HG02623 (cell line): ENCODE measurements around the gene EPHA5.

Source experiments
- ATAC-seq: cut with Tn5 transposase; IDR thresholded peaks from one replicate; pipeline ENCODE4 v1.9.1; 2021; ENCODE audit warnings: moderate library complexity; ENCODE audit not compliant: unreplicated experiment

The EPHA5 gene

GRCh38 chr4:65670331-65671031 lies at the start of gene EPHA5:
Gene EPHA5, minus strand, starts transcription at chr4:65670489. Its CDS starts 747 bp downstream, at chr4:65669742.
- no peak for ATAC-seq

- ATAC-seq = no peak
These were observed 49.3 kb upstream of the EPHA5 start for GRCh38 chr4:65719635-65720034.

- no peak for ATAC-seq
These were observed 28.3 kb upstream of the EPHA5 start for GRCh38 chr4:65698631-65699030.

- ATAC-seq = no peak
These were observed 26.1 kb upstream of the EPHA5 start for GRCh38 chr4:65696436-65696835.

- ATAC-seq = no peak
These were observed 1.1 kb upstream of the EPHA5 start for GRCh38 chr4:65671372-65671771.

- no peak for ATAC-seq
These were observed 314 bp downstream of the EPHA5 start for GRCh38 chr4:65670020-65670330.

- no peak for ATAC-seq
These were observed 924 bp downstream of the EPHA5 start for GRCh38 chr4:65669111-65670019.

GRCh38 chr4:65668201-65669089 lies 1.8 kb downstream of the EPHA5 start:
- no peak for ATAC-seq

- ATAC-seq = no peak
These were observed 2.7 kb downstream of the EPHA5 start for GRCh38 chr4:65667506-65668041.

GRCh38 chr4:65665771-65666523 lies 4.3 kb downstream of the EPHA5 start:
- no peak for ATAC-seq

GRCh38 chr4:65661471-65661870 lies 8.8 kb downstream of the EPHA5 start:
- no peak for ATAC-seq

GRCh38 chr4:65658117-65658516 lies 12.2 kb downstream of the EPHA5 start:
- no peak for ATAC-seq

- ATAC-seq = no peak
These were observed 14.3 kb downstream of the EPHA5 start for GRCh38 chr4:65656008-65656407.

GRCh38 chr4:65654976-65655375 lies 15.3 kb downstream of the EPHA5 start:
- ATAC-seq = no peak

GRCh38 chr4:65653740-65654361 lies 16.4 kb downstream of the EPHA5 start:
- no peak for ATAC-seq

GRCh38 chr4:65651751-65652150 lies 18.5 kb downstream of the EPHA5 start:
- no peak for ATAC-seq

GRCh38 chr4:65651031-65651430 lies 19.3 kb downstream of the EPHA5 start:
- ATAC-seq = no peak

- ATAC-seq = no peak
These were observed 24.2 kb downstream of the EPHA5 start for GRCh38 chr4:65646136-65646535.

GRCh38 chr4:65645185-65645584 lies 25.1 kb downstream of the EPHA5 start:
- no peak for ATAC-seq
